WI38 (cell line): ENCODE measurements around the gene GON7.
"Not testable (repeated sequence)": the region's sequence is repeated elsewhere in the genome, so short reads cannot be mapped to it uniquely, and the experiment has no call there.

ENCODE experiments used
- H3K4me3 ChIP-seq: 2 replicates; pipeline ENCODE4 v1.5.1; 2011; ENCODE audit warnings: low read depth, mild to moderate bottlenecking, control low read depth, low read length
- TF ChIP-seq, protein P1 (sequence below): IDR thresholded peaks from 2 replicates; pipeline ENCODE4 v1.5.1; 2012; ENCODE audit warnings: low read depth, mild to moderate bottlenecking, control low read depth, low read length

The GON7 gene

DNA sequence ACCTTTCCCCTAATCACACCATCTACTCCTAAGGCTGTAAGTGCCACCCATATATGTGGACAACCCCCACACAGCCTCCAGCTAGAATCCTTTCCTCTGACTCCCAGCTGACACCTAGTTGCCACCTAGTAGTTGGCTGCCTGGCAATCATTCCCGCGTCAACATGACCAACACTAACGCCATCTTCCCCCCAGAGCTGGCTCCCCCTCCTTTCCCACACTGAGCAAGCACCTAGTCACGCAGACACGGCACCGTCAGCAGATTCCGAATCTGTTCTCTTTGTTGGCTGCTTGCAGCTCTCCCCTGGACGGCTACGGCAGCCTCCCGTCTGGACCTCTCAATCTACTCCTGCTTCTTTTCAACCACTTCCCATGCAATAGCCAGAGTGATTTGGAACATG, 27.9 kb upstream of the GON7 start:
- H3K4me3 ChIP-seq, result peak overlapping the region; percentile 4; the same call in 1 of the 2 replicates

DNA sequence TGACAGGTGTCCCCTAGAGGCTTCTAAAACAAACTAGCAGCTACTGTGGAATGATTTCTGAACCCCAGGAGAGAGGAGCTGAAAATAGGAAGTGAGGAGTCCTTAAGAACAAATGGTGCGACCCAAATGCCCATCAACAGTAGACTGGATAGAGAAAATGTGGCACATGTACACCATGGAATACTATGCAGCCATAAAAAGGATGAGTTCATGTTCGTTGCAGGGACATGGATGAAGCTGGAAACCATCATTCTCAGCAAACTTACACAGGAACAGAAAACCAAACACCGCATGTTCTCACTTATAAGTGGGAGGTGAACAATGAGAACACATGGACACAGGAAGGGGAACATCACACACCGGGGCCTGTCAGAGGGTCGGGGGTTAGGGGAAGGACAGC, 26.2 kb upstream of the GON7 start:
- H3K4me3 ChIP-seq, result not testable (repeated sequence)

More for the DNA sequence above, 27.9 kb upstream of the GON7 start:
- TF ChIP-seq, protein P1, sequence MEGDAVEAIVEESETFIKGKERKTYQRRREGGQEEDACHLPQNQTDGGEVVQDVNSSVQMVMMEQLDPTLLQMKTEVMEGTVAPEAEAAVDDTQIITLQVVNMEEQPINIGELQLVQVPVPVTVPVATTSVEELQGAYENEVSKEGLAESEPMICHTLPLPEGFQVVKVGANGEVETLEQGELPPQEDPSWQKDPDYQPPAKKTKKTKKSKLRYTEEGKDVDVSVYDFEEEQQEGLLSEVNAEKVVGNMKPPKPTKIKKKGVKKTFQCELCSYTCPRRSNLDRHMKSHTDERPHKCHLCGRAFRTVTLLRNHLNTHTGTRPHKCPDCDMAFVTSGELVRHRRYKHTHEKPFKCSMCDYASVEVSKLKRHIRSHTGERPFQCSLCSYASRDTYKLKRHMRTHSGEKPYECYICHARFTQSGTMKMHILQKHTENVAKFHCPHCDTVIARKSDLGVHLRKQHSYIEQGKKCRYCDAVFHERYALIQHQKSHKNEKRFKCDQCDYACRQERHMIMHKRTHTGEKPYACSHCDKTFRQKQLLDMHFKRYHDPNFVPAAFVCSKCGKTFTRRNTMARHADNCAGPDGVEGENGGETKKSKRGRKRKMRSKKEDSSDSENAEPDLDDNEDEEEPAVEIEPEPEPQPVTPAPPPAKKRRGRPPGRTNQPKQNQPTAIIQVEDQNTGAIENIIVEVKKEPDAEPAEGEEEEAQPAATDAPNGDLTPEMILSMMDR, result no peak

DNA sequence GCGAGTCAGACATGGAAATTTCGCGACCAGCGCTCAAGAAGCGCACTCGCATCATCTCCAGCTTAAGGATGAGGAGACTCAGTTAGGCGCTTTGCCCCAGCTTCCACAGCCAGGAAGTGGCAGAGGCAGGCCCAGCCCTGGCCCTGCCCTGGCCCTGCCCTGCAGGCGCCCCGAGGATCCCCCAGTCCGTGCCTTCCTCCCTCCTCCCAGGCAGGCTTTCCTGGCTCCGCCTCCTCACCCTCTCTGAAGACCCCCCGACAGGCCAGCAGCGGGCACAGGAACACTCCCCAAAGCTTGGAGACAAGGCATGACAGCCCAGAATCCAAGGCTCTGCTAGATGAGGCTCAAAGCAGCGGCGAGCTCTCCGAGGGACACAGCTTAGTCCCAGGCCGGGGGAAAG, 25.3 kb upstream of the GON7 start:
- no peak overlapping the region for H3K4me3 ChIP-seq
- TF ChIP-seq, protein P1, result no peak

DNA sequence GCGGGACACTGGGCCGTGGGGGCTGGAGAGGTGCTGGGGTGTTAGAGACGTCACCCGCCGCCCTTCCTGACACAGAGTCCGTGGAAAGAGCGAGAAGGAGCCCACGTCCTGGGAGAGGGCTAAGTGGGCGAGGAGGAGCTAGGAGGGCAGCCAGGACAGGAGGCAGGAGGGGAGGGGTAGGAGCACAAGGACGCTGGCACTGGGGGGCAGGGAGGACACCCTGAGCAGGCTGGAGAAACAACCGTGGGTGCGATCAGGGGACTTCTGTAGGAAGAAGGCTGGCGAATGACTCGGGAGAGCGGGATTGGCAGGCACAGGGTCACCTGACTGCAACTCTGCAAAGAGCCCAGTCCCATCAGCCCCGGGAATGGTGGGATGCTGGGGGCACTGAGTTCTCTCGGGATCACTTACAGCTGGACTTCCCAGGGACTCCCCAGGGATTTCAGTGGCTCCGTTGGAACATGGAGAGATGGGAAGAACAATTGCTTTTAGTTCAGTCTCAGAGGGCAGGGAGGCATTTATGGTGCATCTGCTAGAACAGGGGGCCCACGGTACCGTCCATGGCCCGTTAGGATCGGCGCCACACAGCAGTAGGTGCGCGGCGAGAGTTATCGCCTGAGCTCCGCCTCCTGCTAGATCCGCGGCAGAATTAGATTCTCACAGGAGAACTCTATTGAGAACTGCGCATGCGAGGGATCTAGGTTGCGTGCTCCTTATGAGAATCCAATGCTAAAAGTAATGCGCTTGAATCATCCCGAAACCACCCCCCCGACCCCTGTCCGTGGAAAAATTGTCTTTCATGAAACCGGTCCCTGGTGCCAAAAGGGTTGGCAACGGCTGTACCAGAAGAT, 24.5 kb upstream of the GON7 start:
- TF ChIP-seq, protein P1, result no peak
- H3K4me3 ChIP-seq, result no peak overlapping the region

DNA sequence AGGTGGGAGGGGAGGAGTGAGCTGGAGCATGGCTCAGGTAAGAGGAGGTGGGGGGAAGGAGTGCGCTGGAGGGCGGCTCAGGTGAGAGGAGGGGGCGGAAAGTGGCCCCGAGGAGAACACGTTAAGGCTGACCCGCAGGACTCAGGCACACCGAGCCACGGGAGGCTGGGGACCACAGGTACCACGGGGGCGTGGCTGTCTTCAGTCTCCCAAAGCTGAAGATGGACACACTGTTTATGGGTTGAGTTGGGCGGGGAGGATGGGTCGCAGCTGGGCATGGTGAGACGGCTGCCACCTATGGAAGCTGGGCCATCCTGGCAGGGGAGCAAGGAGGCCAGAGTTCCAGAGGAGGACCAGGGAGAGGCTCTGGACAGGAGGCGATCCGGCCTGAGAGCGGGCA, 23.7 kb upstream of the GON7 start:
- TF ChIP-seq, protein P1, result no peak
- no peak overlapping the region for H3K4me3 ChIP-seq

DNA sequence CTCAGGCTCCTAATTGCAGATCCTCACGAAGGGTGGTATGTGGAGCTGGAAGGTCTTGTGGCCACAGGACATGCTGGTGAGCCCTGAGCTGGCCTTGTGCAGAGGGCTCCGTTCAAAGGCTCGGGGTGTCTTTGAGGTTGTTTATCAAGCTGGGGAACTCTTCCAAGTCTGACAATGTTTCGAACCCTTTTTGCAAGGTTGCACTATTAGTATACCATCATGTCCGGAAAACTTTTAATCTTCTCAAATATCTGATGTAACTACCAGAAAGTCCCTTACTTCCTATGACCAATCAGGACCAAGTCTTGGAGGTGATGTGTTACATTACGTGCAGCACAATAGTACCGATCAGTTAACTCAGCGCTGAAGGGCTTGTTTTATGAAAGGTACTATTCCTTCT, 21.7 kb upstream of the GON7 start:
- H3K4me3 ChIP-seq, result no peak overlapping the region
- TF ChIP-seq, protein P1, result no peak

DNA sequence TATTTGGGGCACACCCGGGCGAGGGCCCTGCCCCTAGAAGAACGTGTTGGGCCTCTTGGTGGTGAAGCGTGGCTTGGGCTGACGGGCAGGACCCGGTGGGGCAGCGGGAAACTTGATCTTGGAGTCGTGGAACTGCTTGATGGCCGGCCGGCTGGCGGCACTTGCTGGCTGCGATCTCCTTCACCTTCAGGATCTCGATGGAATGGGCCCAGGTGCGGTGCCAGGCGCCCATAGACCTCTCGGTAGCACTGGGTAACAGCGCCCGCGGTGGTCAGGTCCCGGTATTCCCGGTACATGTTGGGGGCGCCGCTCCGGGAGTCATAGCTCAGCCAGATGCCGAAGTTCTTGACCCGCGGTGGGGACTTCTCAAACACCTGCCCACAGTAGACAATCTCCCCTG, 16.7 kb upstream of the GON7 start:
- TF ChIP-seq, protein P1, result no peak
- H3K4me3 ChIP-seq, result no peak overlapping the region

DNA sequence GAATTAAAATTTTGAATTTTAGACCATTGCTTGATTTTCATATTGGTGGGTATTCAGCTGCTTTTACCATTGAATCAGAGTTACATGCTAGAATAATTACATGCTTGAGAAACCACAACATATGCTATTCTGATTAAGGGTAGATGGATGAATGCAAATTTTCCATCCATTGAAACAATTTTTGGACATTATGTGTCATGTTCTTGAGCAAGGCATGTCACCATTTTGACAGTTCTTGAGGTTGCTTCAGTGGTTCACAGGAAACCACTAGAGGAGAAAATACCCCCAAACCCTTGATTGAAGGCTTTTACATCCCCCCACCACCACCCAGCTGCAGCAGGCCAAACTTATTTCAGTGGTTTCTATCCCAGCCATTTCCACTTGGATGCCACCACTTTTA, 13.6 kb upstream of the GON7 start:
- TF ChIP-seq, protein P1, result no peak
- H3K4me3 ChIP-seq, result no peak overlapping the region
